GM19193 (cell line): Measurements from ENCODE around the gene PLCD3.

ENCODE experiments used
- POLR2A ChIP-seq: IDR thresholded peaks from 4 replicates; pipeline ENCODE4 v1.6.1; 2011; ENCODE audit not compliant: insufficient read depth, insufficient read length; ENCODE audit errors: extremely low read depth

PLCD3 gene

GRCh38 chr17:45130681-45131615 lies 1.4 kb downstream of the PLCD3 start:
- TF ChIP-seq POLR2A: no peak

GRCh38 chr17:45129940-45130680 lies 2.2 kb downstream of the PLCD3 start:
- TF ChIP-seq POLR2A: no peak

- TF ChIP-seq POLR2A: no peak
These were observed 2.8 kb downstream of the PLCD3 start for GRCh38 chr17:45129426-45129939.

- no peak for TF ChIP-seq POLR2A
These were observed 3.3 kb downstream of the PLCD3 start for GRCh38 chr17:45128989-45129388.

GRCh38 chr17:45128331-45128730 lies 4.0 kb downstream of the PLCD3 start:
- no peak for TF ChIP-seq POLR2A

- no peak for TF ChIP-seq POLR2A
These were observed 4.6 kb downstream of the PLCD3 start for GRCh38 chr17:45127548-45128300.

- TF ChIP-seq POLR2A: no peak
These were observed 5.1 kb downstream of the PLCD3 start for GRCh38 chr17:45127207-45127547.

- TF ChIP-seq POLR2A: no peak
These were observed 6.8 kb downstream of the PLCD3 start for GRCh38 chr17:45125509-45125908.

- TF ChIP-seq POLR2A: no peak
These were observed 8.2 kb downstream of the PLCD3 start for GRCh38 chr17:45123930-45124796.

- no peak for TF ChIP-seq POLR2A
These were observed 9.1 kb downstream of the PLCD3 start for GRCh38 chr17:45123076-45123770.

GRCh38 chr17:45121055-45121454 lies 11.3 kb downstream of the PLCD3 start:
- no peak for TF ChIP-seq POLR2A

GRCh38 chr17:45120558-45120957 lies 11.8 kb downstream of the PLCD3 start:
- no peak for TF ChIP-seq POLR2A

GRCh38 chr17:45119964-45120363 lies 12.4 kb downstream of the PLCD3 start:
- TF ChIP-seq POLR2A: no peak
